Esophagus squamous epithelium (tissue), 4 donors: Measurements from ENCODE around the gene ADAMTS12.

Source experiments
- CTCF ChIP-seq, 6 experiments: fragments of 450-650 bp in 4 of 6; fragments of 200-600 bp in 2 of 6; sonication (generic) in 2 of 6; IDR thresholded peaks; one replicate each; pipeline ENCODE4 v1.5.1; 2016 to 2019; ENCODE audit warnings: antibody characterized with exemption in 6 of 6, mild to moderate bottlenecking in 4 of 6, moderate library complexity in 4 of 6
- POLR2A ChIP-seq, 4 donors: fragments of 450-650 bp; IDR thresholded peaks; one replicate each; pipeline ENCODE4 v1.6.1; 2017; ENCODE audit warnings: antibody characterized with exemption in 4 of 4, mild to moderate bottlenecking in 4 of 4, moderate library complexity in 3 of 4

- TF ChIP-seq POLR2A (IDR thresholded peaks at IDR 0.05) (no peak), CTCF (IDR thresholded peaks at IDR 0.05) (no peak)
Measured at GRCh38 chr5:33504570-33504969, 387.2 kb downstream of the ADAMTS12 start.
